Liver (tissue), 3 donors: ENCODE measurements around the gene POC1A.
A peak's percentile ranks its signal among the peaks of the same experiment; 100 is the strongest.

Experiments
- ATF3 ChIP-seq: IDR thresholded peaks from 2 replicates; pipeline ENCODE4 v1.6.1; 2016; ENCODE audit warnings: antibody characterized with exemption
- CTCF ChIP-seq: fragments of 150-350 bp; IDR thresholded peaks from 2 replicates; pipeline ENCODE4 v1.5.1; 2017; ENCODE audit warnings: improper control_type of control experiment, low read depth, low read length; ENCODE audit not compliant: missing input control
- EGR1 ChIP-seq, 2 donors: IDR thresholded peaks; 2 replicates each; pipeline ENCODE4 v1.6.1; 2016 to 2018; ENCODE audit warnings: antibody characterized with exemption in 2 of 2, low read depth in 2 of 2
- FOXA1 ChIP-seq: IDR thresholded peaks from 2 replicates; pipeline ENCODE4 v1.6.1; 2016; ENCODE audit warnings: antibody characterized with exemption
- MAX ChIP-seq: IDR thresholded peaks from 2 replicates; pipeline ENCODE4 v1.6.1; 2016; ENCODE audit warnings: antibody characterized with exemption
- ZBTB33 ChIP-seq: IDR thresholded peaks from 2 replicates; pipeline ENCODE4 v1.6.1; 2016; ENCODE audit warnings: antibody characterized with exemption
- donor health status: healthy.
- donor health status: healthy.

- peak; percentile 11 for TF ChIP-seq CTCF
- no peak for TF ChIP-seq MAX
- TF ChIP-seq ZBTB33: no peak
- no peak for TF ChIP-seq EGR1 (IDR thresholded peaks at IDR 0.05; ENCODE audit: low read depth in 2 of 2)
- no peak for TF ChIP-seq FOXA1
- TF ChIP-seq ATF3: no peak
These were observed 100.6 kb downstream of the POC1A start for GRCh38 chr3:52053307-52054304.
